Vagina (tissue), 2 donors: ENCODE results near the gene DRAXIN. TPM values are rescaled to one million over a fixed set of nuclear protein-coding genes. Genes with fewer than 3 reads are reported as not detected.

ENCODE experiments used
- DNase-seq, 2 donors: peaks; one replicate each; pipeline ENCODE4 v3.0.0-alpha.2; 2017; ENCODE audit errors: extremely low spot score in 2 of 2
- H3K27ac ChIP-seq: fragments of 200-600 bp; sonication (generic); one replicate; pipeline ENCODE4 v1.5.1; 2019
- H3K27me3 ChIP-seq: fragments of 200-600 bp; sonication (generic); one replicate; pipeline ENCODE4 v1.5.1; 2019
- H3K36me3 ChIP-seq, 2 donors: fragments of 200-600 bp; sonication (generic); one replicate each; pipeline ENCODE4 v1.5.1; 2017 to 2019
- H3K4me1 ChIP-seq: fragments of 200-600 bp; sonication (generic); one replicate; pipeline ENCODE4 v1.5.1; 2019
- H3K4me3 ChIP-seq, 2 donors: fragments of 200-600 bp; sonication (generic); 1 replicate in 1 of 2; 2 replicates in 1 of 2; pipeline ENCODE4 v1.5.1; 2016 to 2019
- H3K9me3 ChIP-seq: fragments of 200-600 bp; sonication (generic); one replicate; pipeline ENCODE4 v1.5.1; 2019
- POLR2A ChIP-seq, 2 donors: fragments of 450-650 bp; IDR thresholded peaks; one replicate each; pipeline ENCODE4 v1.6.1; 2017; ENCODE audit warnings: antibody characterized with exemption in 2 of 2, mild to moderate bottlenecking in 2 of 2, moderate library complexity in 2 of 2
- POLR2AphosphoS5 ChIP-seq, 2 donors: sonication (generic); formaldehyde crosslinking; IDR thresholded peaks; one replicate each; pipeline ENCODE4 v1.9.0; 2017; ENCODE audit warnings: antibody characterized with exemption in 2 of 2, mild to moderate bottlenecking in 2 of 2, low read depth in 1 of 2; ENCODE audit not compliant: insufficient read depth in 1 of 2
- intact Hi-C: fragments of 100-400 bp; cut with DNase I; formaldehyde crosslinking; loops from one replicate; pipeline ENCODE4 v1.15.1; 2023
- total RNA-seq: library from RNA; depleted of rRNA; stranded (reverse); fragments of >200 nt; gene quantifications from one replicate; pipeline ENCODE4 v1.2.3, GENCODE V29; 2016
- TF ChIP-seq, protein P1 (sequence below), 3 experiments: fragments of 450-650 bp in 2 of 3; fragments of 200-600 bp in 1 of 3; sonication (generic) in 1 of 3; IDR thresholded peaks; one replicate each; pipeline ENCODE4 v1.5.1; 2017 to 2019; ENCODE audit warnings: antibody characterized with exemption in 3 of 3, mild to moderate bottlenecking in 2 of 3, moderate library complexity in 2 of 3

The DRAXIN gene
- total RNA-seq, 1 donor from 2014 or later, result not detected

DNA sequence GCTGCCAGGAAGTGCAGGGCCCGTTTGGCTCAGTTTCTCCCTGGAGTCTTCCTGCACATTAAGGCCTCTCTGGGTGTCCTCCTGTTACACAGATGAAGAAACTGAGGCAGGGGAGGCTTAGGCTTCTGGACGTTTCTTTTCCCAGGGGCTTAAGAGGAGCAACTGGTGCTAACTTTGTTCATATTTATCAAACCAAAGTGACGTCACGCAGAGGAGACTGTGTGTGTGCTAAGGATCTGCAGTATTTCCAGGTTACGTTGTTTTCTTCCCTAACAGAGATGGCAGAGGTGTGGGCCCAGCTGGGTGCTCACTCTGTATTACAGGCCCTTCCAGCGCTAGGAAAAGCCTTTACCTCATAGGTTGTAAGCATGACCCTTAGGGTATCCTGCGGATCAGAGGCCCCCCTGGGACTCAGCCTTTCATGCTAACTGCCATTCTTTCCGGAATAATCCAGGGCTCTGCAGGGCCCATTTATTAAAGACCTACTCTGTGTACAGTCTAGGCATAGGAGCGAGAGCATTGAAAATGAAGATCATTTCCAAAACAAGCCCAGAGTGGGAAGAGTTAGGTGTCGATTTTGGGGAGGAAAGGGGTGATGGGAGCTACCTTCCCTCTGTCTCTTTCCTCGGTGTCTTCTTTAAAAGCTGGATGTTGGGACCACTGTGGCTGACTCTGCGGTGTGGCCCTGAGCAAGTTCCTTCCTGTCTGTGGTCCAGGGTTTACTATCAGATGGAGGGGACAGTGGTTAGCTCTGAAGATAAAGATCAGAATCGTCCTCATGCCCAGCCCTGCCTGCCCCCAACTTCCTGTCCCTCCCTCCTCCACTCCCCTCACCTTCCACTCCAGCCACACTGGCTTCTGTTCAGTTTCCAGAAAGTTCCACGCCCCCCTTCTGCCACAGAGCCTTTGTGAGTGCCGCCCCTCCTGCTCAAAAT is 49.0 kb downstream of the DRAXIN start:
- TF ChIP-seq POLR2A (IDR thresholded peaks at IDR 0.05) (no peak), POLR2AphosphoS5 (IDR thresholded peaks at IDR 0.05; ENCODE audit: insufficient read depth in 1 of 2, low read depth in 1 of 2) (no peak)
- TF ChIP-seq, protein P1, sequence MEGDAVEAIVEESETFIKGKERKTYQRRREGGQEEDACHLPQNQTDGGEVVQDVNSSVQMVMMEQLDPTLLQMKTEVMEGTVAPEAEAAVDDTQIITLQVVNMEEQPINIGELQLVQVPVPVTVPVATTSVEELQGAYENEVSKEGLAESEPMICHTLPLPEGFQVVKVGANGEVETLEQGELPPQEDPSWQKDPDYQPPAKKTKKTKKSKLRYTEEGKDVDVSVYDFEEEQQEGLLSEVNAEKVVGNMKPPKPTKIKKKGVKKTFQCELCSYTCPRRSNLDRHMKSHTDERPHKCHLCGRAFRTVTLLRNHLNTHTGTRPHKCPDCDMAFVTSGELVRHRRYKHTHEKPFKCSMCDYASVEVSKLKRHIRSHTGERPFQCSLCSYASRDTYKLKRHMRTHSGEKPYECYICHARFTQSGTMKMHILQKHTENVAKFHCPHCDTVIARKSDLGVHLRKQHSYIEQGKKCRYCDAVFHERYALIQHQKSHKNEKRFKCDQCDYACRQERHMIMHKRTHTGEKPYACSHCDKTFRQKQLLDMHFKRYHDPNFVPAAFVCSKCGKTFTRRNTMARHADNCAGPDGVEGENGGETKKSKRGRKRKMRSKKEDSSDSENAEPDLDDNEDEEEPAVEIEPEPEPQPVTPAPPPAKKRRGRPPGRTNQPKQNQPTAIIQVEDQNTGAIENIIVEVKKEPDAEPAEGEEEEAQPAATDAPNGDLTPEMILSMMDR (IDR thresholded peaks at IDR 0.05), result no peak
- H3K4me1 ChIP-seq, result peaks cover 43% of the 10 kb centered on the region

DNA sequence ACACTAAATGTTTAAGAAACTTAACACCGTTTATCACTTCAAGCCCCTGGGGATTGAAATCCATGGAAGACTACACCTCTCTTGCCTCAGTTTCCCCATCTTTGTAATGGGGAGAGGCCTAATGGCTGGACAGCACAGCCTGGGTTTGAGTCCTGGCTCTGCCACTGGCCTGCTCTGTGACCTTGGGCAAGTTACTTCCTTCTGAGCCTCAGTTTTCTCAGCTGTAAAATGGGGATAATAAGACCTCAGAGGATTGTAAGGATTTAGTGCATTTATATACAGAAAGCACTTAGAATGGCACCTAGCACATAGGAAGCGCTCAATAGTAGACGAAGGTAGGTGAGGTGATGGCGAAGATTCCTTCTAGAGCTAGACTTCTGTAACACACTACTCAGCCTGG is 50.0 kb downstream of the DRAXIN start:
- H3K27ac ChIP-seq, result no peak overlapping the region
- intact Hi-C loops, result loop anchor here (5.0 kb wide), 1 partner anchor 61 kb away; no protein-coding TSS in a partner anchor
- H3K27me3 ChIP-seq, result no peaks in the 10 kb centered on the region
- no peak overlapping the region for H3K4me3 ChIP-seq
- no peak for DNase-seq
- peaks cover 40% of the 10 kb centered on the region for H3K4me1 ChIP-seq
- no peaks in the 10 kb centered on the region for H3K9me3 ChIP-seq
- H3K36me3 ChIP-seq, result peaks cover 0 to 6% of the 10 kb centered on the region in 2 donors
- TF ChIP-seq, protein P1 (IDR thresholded peaks at IDR 0.05), result no peak
- TF ChIP-seq POLR2A (IDR thresholded peaks at IDR 0.05) (no peak), POLR2AphosphoS5 (IDR thresholded peaks at IDR 0.05; ENCODE audit: insufficient read depth in 1 of 2, low read depth in 1 of 2) (no peak)

More for the DNA sequence above, 49.0 kb downstream of the DRAXIN start:
- Histone ChIP-seq H3K9me3 (no peaks in the 10 kb centered on the region), H3K27me3 (no peaks in the 10 kb centered on the region), H3K4me3 (no peak overlapping the region), H3K36me3 (no peaks in the 10 kb centered on the region), H3K27ac (no peak overlapping the region)
- intact Hi-C loops, result loop anchor here (5.0 kb wide), 1 partner anchor 62 kb away; no protein-coding TSS in a partner anchor
- no peak for DNase-seq

DNA sequence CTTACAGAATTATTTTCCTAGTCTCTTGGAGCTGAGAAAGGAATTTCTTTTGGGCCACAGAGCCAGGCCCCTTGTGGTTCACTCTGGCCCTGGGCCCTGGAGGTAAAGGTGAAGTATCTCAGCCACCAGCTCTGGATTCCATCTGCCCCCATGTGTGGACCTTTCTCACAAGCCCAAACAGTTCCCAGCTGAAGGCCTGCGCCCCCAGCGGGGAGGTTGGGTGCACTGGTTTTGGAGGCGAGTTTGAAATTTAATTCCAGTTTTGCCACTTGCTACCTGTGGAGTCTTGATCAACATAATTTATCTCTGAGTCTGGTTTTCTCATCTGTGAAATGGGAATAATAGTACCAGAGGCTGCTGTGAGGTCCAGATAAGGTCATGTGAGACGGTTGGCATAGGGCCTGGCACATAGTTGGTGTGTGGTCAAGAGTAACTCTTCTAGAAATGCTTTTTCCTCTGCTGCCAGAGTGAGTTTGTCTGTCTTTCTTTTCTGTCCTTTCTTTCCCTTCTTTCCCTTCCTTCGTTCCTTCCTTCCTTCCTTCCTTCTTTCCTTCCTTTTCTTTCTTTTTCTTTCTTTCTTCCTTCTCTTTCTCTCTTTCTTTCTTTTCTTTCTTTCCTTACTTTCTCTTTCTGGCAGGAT is 50.5 kb downstream of the DRAXIN start:
- H3K4me3 ChIP-seq, result no peak overlapping the region
- no peak overlapping the region for H3K27ac ChIP-seq
- TF ChIP-seq POLR2AphosphoS5 (IDR thresholded peaks at IDR 0.05; ENCODE audit: insufficient read depth in 1 of 2, low read depth in 1 of 2), result no peak
- TF ChIP-seq, protein P1 (IDR thresholded peaks at IDR 0.05), result no peak
- no peak for TF ChIP-seq POLR2A (IDR thresholded peaks at IDR 0.05)
- intact Hi-C loops, result loop anchor here (5.0 kb wide), 1 partner anchor 60 kb away; no protein-coding TSS in a partner anchor
- no peak for DNase-seq
- H3K27me3 ChIP-seq, result no peaks in the 10 kb centered on the region
- peaks cover 35% of the 10 kb centered on the region for H3K4me1 ChIP-seq
- peaks cover 0 to 10% of the 10 kb centered on the region in 2 donors for H3K36me3 ChIP-seq
- no peaks in the 10 kb centered on the region for H3K9me3 ChIP-seq

DNA sequence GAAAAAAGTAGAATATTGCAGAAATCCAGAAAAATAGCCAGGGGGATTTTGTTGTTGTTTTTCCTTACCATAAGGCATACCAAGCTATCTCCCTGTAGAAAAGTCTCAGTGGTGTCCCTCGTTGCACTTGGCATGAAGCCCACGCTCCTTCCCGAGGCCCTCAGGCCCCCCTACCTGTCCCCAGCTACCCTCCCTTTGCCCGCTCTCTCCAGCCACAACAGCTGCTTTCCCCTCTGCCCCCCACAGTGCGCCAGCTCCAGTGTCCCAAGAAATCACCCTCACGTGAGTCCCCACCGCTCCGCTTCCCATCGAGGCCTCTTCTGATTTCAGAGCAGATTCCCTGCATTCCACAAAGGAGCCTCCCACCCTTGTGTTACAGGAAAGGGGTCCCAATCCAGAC is 52.8 kb downstream of the DRAXIN start:
- H3K4me1 ChIP-seq, result peaks cover 18% of the 10 kb centered on the region
- no peaks in the 10 kb centered on the region for H3K27me3 ChIP-seq
- intact Hi-C loops, result loop anchor here (5.0 kb wide), 1 partner anchor 58 kb away; no protein-coding TSS in a partner anchor
- H3K36me3 ChIP-seq, result peaks cover 0 to 14% of the 10 kb centered on the region in 2 donors
- no peak for TF ChIP-seq POLR2AphosphoS5 (IDR thresholded peaks at IDR 0.05; ENCODE audit: insufficient read depth in 1 of 2, low read depth in 1 of 2)
- no peak for TF ChIP-seq POLR2A (IDR thresholded peaks at IDR 0.05)
- TF ChIP-seq, protein P1 (IDR thresholded peaks at IDR 0.05), result no peak
- no peaks in the 10 kb centered on the region for H3K9me3 ChIP-seq
- H3K4me3 ChIP-seq, result no peak overlapping the region
- no peak for DNase-seq
- no peak overlapping the region for H3K27ac ChIP-seq
